IMR-90 (cell line): ENCODE results near the gene FRAS1. TPM values are rescaled to one million over a fixed set of nuclear protein-coding genes. Genes with fewer than 3 reads are reported as not detected.

Experiments
- ATAC-seq: fragments of 200-7000 bp; cut with Tn5 transposase; 2 replicates; pipeline ENCODE4 v1.9.1; 2020; ENCODE audit warnings: low read depth, mild to moderate bottlenecking, moderate library complexity
- BruUV-seq: library from RNA; stranded (reverse); fragments of 400-500 nt; replicated peaks from 2 replicates; lab custom pipeline; 2021; lab: Mats Ljungman, UMichigan
- CTCF ChIA-PET: fragments of 300-600 bp; formaldehyde crosslinking; extraction: SDS; loops from one replicate; lab custom pipeline; 2021; ENCODE audit warnings: antibody characterized with exemption; lab: Yijun Ruan, JAX
- POLR2A ChIA-PET: fragments of 300-600 bp; sonication (Branson Sonifier 250); formaldehyde crosslinking; loops from one replicate; lab custom pipeline; 2022; ENCODE audit warnings: antibody characterized with exemption; ENCODE audit not compliant: unreplicated experiment; lab: Charles Lee
- DNase-seq: peaks from one replicate; pipeline ENCODE4 v3.0.0; 2013
- H2AFZ ChIP-seq: replicated peaks from 2 replicates; pipeline ENCODE3; 2013; ENCODE audit warnings: low read length, mild to moderate bottlenecking; ENCODE audit not compliant: poor library complexity
- H2AK5ac ChIP-seq: 2 replicates; pipeline ENCODE4 v1.6.1; 2013; ENCODE audit warnings: low read depth, low read length, inconsistent platforms
- H2AK9ac ChIP-seq: replicated peaks from 2 replicates; pipeline ENCODE3; 2013; ENCODE audit warnings: mild to moderate bottlenecking, low read depth, low read length, moderate library complexity; ENCODE audit not compliant: poor library complexity
- H2BK120ac ChIP-seq: 2 replicates; pipeline ENCODE4 v1.6.1; 2013; ENCODE audit warnings: low read depth, low read length, inconsistent platforms
- H2BK15ac ChIP-seq: 3 replicates; pipeline ENCODE4 v1.6.1; 2013; ENCODE audit warnings: low read depth, low read length, inconsistent platforms
- H2BK20ac ChIP-seq: 2 replicates; pipeline ENCODE4 v1.6.1; 2013; ENCODE audit warnings: low read depth, mild to moderate bottlenecking, inconsistent platforms, low read length, moderate library complexity
- H2BK5ac ChIP-seq: 2 replicates; pipeline ENCODE4 v1.6.1; 2013; ENCODE audit warnings: mild to moderate bottlenecking, low read depth, low read length, inconsistent platforms; ENCODE audit not compliant: poor library complexity, severe bottlenecking
- H3K14ac ChIP-seq: replicated peaks from 2 replicates; pipeline ENCODE4 v1.6.1; 2013; ENCODE audit warnings: low read depth, low read length, inconsistent platforms
- H3K18ac ChIP-seq: 2 replicates; pipeline ENCODE4 v1.6.1; 2013; ENCODE audit warnings: low read depth, low read length, control low read depth
- H3K23ac ChIP-seq: 2 replicates; pipeline ENCODE4 v1.6.1; 2013; ENCODE audit warnings: low read depth, low read length, inconsistent platforms
- H3K27ac ChIP-seq: 2 replicates; pipeline ENCODE4 v1.5.1; 2013; ENCODE audit warnings: mild to moderate bottlenecking, control low read depth, low read length; ENCODE audit not compliant: insufficient read depth
- H3K27me3 ChIP-seq: 2 replicates; pipeline ENCODE4 v1.6.1; 2013; ENCODE audit warnings: low read length; ENCODE audit not compliant: control insufficient read depth, insufficient read depth
- H3K36me3 ChIP-seq: 2 replicates; pipeline ENCODE4 v1.6.1; 2013; ENCODE audit warnings: low read length, mixed read lengths; ENCODE audit not compliant: control insufficient read depth, insufficient read depth
- H3K4ac ChIP-seq: 2 replicates; pipeline ENCODE4 v1.6.1; 2013; ENCODE audit warnings: low read depth, low read length, inconsistent platforms
- H3K4me1 ChIP-seq: 2 replicates; pipeline ENCODE4 v1.6.1; 2013; ENCODE audit warnings: low read length, mixed read lengths; ENCODE audit not compliant: control insufficient read depth, insufficient read depth
- H3K4me2 ChIP-seq: 2 replicates; pipeline ENCODE4 v1.6.1; 2013; ENCODE audit warnings: low read depth, mild to moderate bottlenecking, control low read depth, low read length, moderate library complexity
- H3K4me3 ChIP-seq: 2 replicates; pipeline ENCODE4 v1.5.1; 2013; ENCODE audit warnings: low read depth, mild to moderate bottlenecking, control low read depth, low read length, moderate library complexity; ENCODE audit not compliant: insufficient read depth
- H3K56ac ChIP-seq: 2 replicates; pipeline ENCODE4 v1.6.1; 2013; ENCODE audit warnings: low read length, inconsistent platforms; ENCODE audit not compliant: insufficient read depth; ENCODE audit errors: extremely low read depth
- H3K79me1 ChIP-seq, 2 experiments: 2 replicates each; pipeline ENCODE4 v1.6.1; 2013; ENCODE audit warnings: low read length in 2 of 2, inconsistent platforms in 1 of 2, low read depth in 1 of 2
- H3K9ac ChIP-seq: 2 replicates; pipeline ENCODE4 v1.6.1; 2013; ENCODE audit warnings: low read depth, low read length, control low read depth
- H3K9me1 ChIP-seq: 2 replicates; pipeline ENCODE4 v1.6.1; 2013; ENCODE audit warnings: low read length, inconsistent platforms; ENCODE audit not compliant: insufficient read depth
- H3K9me3 ChIP-seq: 2 replicates; pipeline ENCODE4 v1.6.1; 2013; ENCODE audit warnings: low read length; ENCODE audit not compliant: control insufficient read depth, insufficient read depth
- H4K20me1 ChIP-seq: 2 replicates; pipeline ENCODE4 v1.6.1; 2013; ENCODE audit warnings: low read length, inconsistent platforms; ENCODE audit not compliant: insufficient read depth
- H4K5ac ChIP-seq: 2 replicates; pipeline ENCODE4 v1.6.1; 2013; ENCODE audit warnings: mild to moderate bottlenecking, low read depth, low read length, control low read depth
- H4K8ac ChIP-seq, 2 experiments: 2 replicates each; pipeline ENCODE4 v1.6.1; 2013; ENCODE audit warnings: low read depth in 2 of 2, low read length in 2 of 2, control low read depth in 1 of 2, inconsistent platforms in 1 of 2
- H4K91ac ChIP-seq: 2 replicates; pipeline ENCODE4 v1.6.1; 2013; ENCODE audit warnings: low read depth, low read length, inconsistent platforms; ENCODE audit not compliant: insufficient read depth
- FOS ChIP-seq: fragments of 150-350 bp; IDR thresholded peaks from 2 replicates; pipeline ENCODE4 v1.6.1; 2016; ENCODE audit warnings: low read depth, low read length
- MAFK ChIP-seq: IDR thresholded peaks from 2 replicates; pipeline ENCODE4 v1.6.1; 2012; ENCODE audit warnings: low read depth, low read length, improper control_type of control experiment
- MAZ ChIP-seq: IDR thresholded peaks from 2 replicates; pipeline ENCODE4 v1.6.1; 2012; ENCODE audit warnings: low read depth, mild to moderate bottlenecking, low read length, improper control_type of control experiment, moderate library complexity, borderline replicate concordance
- POLR2A ChIP-seq: IDR thresholded peaks from 2 replicates; pipeline ENCODE4 v1.6.1; 2012; ENCODE audit warnings: mild to moderate bottlenecking, low read depth, low read length
- RAD21 ChIP-seq: IDR thresholded peaks from 2 replicates; pipeline ENCODE4 v1.6.1; 2012; ENCODE audit warnings: low read length, improper control_type of control experiment
- RCOR1 ChIP-seq: IDR thresholded peaks from 2 replicates; pipeline ENCODE4 v1.6.1; 2012; ENCODE audit warnings: mild to moderate bottlenecking, low read length, improper control_type of control experiment; ENCODE audit not compliant: insufficient replicate concordance
- SMC3 ChIP-seq: fragments of 150-350 bp; IDR thresholded peaks from 2 replicates; pipeline ENCODE4 v1.6.1; 2016; ENCODE audit warnings: low read depth, mild to moderate bottlenecking, antibody characterized with exemption, low read length, moderate library complexity
- WGBS, 2 experiments: methylation state at CpG; one replicate each; pipeline versions ENCODE4 v1.1.5 to v1.1.7; 2013; ENCODE audit warnings: missing lambda C conversion rate in 2 of 2; ENCODE audit not compliant: insufficient read length in 1 of 2; ENCODE audit errors: extremely low coverage in 2 of 2; 5-methylcytosine and 5-hydroxymethylcytosine counted together
- dilution Hi-C: fragments of 300-500 bp; cut with HindIII; formaldehyde crosslinking; loops from one replicate; pipeline ENCODE4 v1.14.3; 2018; ENCODE audit warnings: low sequenced_read_pairs; ENCODE audit not compliant: unreplicated experiment
- in situ Hi-C: fragments of 300-500 bp; cut with MboI; formaldehyde crosslinking; loops from 3 replicates; pipeline ENCODE4 v1.14.3; 2019; ENCODE audit warnings: low sequenced_read_pairs, inconsistent platforms, mixed read lengths
- intact Hi-C: fragments of 100-400 bp; cut with micrococcal nuclease; formaldehyde crosslinking; loops from 2 replicates; pipeline ENCODE4 v1.10.0; 2022
- polyA plus RNA-seq, 3 experiments: library from polyadenylated mRNA; depleted of rRNA; stranded (reverse); fragments of >200 nt; gene quantifications; 2 replicates each; pipeline ENCODE4 v1.2.3, GENCODE V29; 2012; ENCODE audit warnings: low replicate concordance in 1 of 3
- total RNA-seq: library from RNA; depleted of rRNA; stranded (reverse); fragments of >200 nt; gene quantifications from 2 replicates; pipeline ENCODE4 v1.2.3, GENCODE V29; 2012

The FRAS1 gene
- total and polyA plus RNA-seq, 2 of the 4 experiments (the other 2 are of a cell fraction): under 0.01 to 0.03 TPM

DNA sequence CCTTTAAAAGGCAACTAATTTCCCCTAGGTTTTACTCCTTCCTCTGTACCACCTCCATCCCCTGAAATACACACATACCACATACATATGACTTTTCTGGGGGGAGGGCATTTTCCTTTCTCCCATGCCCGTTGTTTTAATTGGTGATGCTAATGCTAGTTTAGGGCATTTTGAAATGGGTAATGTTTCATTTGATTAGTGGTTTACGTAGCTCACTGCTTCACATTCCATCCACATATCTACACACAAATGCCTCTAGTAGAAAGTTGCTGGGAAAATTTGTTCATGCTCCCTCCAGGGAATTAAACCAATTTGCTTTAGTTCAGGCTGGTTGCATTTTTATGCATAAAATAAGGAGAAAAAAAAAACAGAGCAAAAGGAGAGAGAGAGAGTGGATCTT, 231.2 kb downstream of the FRAS1 start:
- H2AK5ac ChIP-seq: no peak overlapping the region
- H4K91ac ChIP-seq: no peak overlapping the region
- dilution Hi-C loops (no loop called here), intact Hi-C loops (no loop called here), in situ Hi-C loops (no loop called here)
- H2BK5ac ChIP-seq: no peak overlapping the region
- no peak overlapping the region for H3K4ac ChIP-seq
- H3K79me1 ChIP-seq: no peaks in the 10 kb centered on the region
- no peak for TF ChIP-seq SMC3
- TF ChIP-seq RAD21: no peak
- TF ChIP-seq POLR2A: no peak
- TF ChIP-seq RCOR1: no peak
- TF ChIP-seq MAFK: no peak
- TF ChIP-seq MAZ: no peak
- TF ChIP-seq FOS: no peak
- POLR2A ChIA-PET: no interaction called here
- H3K4me1 ChIP-seq: no peaks in the 10 kb centered on the region
- no peak overlapping the region for H3K9ac ChIP-seq
- H3K23ac ChIP-seq: no peak overlapping the region
- H2BK15ac ChIP-seq: no peak overlapping the region
- H4K5ac ChIP-seq: no peak overlapping the region
- H3K14ac ChIP-seq: no peak overlapping the region
- H3K9me1 ChIP-seq: no peaks in the 10 kb centered on the region
- H2AFZ ChIP-seq: no peak overlapping the region
- no peaks in the 10 kb centered on the region for H4K20me1 ChIP-seq
- CTCF ChIA-PET: interaction anchor here (0.7 kb wide), 1 partner anchor 9 kb away, joined by 7 read pairs; no protein-coding TSS in a partner anchor
- H3K18ac ChIP-seq: no peak overlapping the region
- no CpG with 5 or more reads among the region's 2 CpGs for WGBS, 2 experiments
- H4K8ac ChIP-seq: no peak overlapping the region
- no peak overlapping the region for H2BK120ac ChIP-seq
- peaks cover 15% of the 10 kb centered on the region for H3K27me3 ChIP-seq
- H2BK20ac ChIP-seq: no peak overlapping the region
- no peak overlapping the region for H3K4me2 ChIP-seq
- no peak overlapping the region for H3K27ac ChIP-seq
- H2AK9ac ChIP-seq: no peak overlapping the region
- H3K4me3 ChIP-seq: no peak overlapping the region
- H3K9me3 ChIP-seq: no peaks in the 10 kb centered on the region
- no TSS peak for BruUV-seq
- H3K36me3 ChIP-seq: no peaks in the 10 kb centered on the region
- H3K56ac ChIP-seq: no peak overlapping the region
- ATAC-seq (no peak), DNase-seq (no peak)
